Occipital lobe (tissue), 2 donors: ENCODE data around the gene GLRA1. TPM values are rescaled to one million over a fixed set of nuclear protein-coding genes. Genes with fewer than 3 reads are reported as not detected.
"Not testable (repeated sequence)": the region's sequence is repeated elsewhere in the genome, so short reads cannot be mapped to it uniquely, and the experiment has no call there.

Experiments
- DNase-seq: peaks from one replicate; lab custom pipeline; 2025; lab: John Stamatoyannopoulos, UW
- total RNA-seq: library from RNA; depleted of rRNA; stranded (reverse); fragments of >200 nt; gene quantifications from one replicate; pipeline ENCODE4 v1.2.3, GENCODE V29; 2014

Gene GLRA1
- total RNA-seq, 1 donor from 2014 or later, result 0.16 TPM

- DNase-seq, result no peak
Observed at GRCh38 chr5:151820271-151820670, 104.4 kb downstream of the GLRA1 start.

GRCh38 chr5:151819830-151820229 is 104.8 kb downstream of the GLRA1 start:
- no peak for DNase-seq

- no peak for DNase-seq
Observed at GRCh38 chr5:151815051-151815450, 109.6 kb downstream of the GLRA1 start.

GRCh38 chr5:151812757-151813309 is 111.8 kb downstream of the GLRA1 start:
- no peak for DNase-seq

- DNase-seq, result no peak
Observed at GRCh38 chr5:151811593-151812321, 112.9 kb downstream of the GLRA1 start.

- no peak for DNase-seq
Observed at GRCh38 chr5:151810897-151811296, 113.8 kb downstream of the GLRA1 start.

GRCh38 chr5:151810449-151810848 is 114.2 kb downstream of the GLRA1 start:
- no peak for DNase-seq

GRCh38 chr5:151808451-151809169 is 116.0 kb downstream of the GLRA1 start:
- DNase-seq, result no peak

GRCh38 chr5:151805414-151806223 is 119.0 kb downstream of the GLRA1 start:
- DNase-seq, result no peak

GRCh38 chr5:151800532-151800931 is 124.1 kb downstream of the GLRA1 start:
- no peak for DNase-seq

GRCh38 chr5:151799407-151799806 is 125.2 kb downstream of the GLRA1 start:
- no peak for DNase-seq

GRCh38 chr5:151798674-151799073 is 126.0 kb downstream of the GLRA1 start:
- DNase-seq, result no peak

- DNase-seq, result no peak
Observed at GRCh38 chr5:151795426-151795825, 129.2 kb downstream of the GLRA1 start.

GRCh38 chr5:151793358-151793757 is 131.3 kb downstream of the GLRA1 start:
- no peak for DNase-seq

- DNase-seq, result no peak
Observed at GRCh38 chr5:151787817-151788216, 136.8 kb downstream of the GLRA1 start.

- no peak for DNase-seq
Observed at GRCh38 chr5:151786468-151786867, 138.2 kb downstream of the GLRA1 start.

- no peak for DNase-seq
Observed at GRCh38 chr5:151784141-151784540, 140.5 kb downstream of the GLRA1 start.

GRCh38 chr5:151783664-151784063 is 141.0 kb downstream of the GLRA1 start:
- not testable (repeated sequence) for DNase-seq

- no peak for DNase-seq
Observed at GRCh38 chr5:151781201-151781600, 143.4 kb downstream of the GLRA1 start.

GRCh38 chr5:151780348-151780747 is 144.3 kb downstream of the GLRA1 start:
- DNase-seq, result no peak

GRCh38 chr5:151779531-151780125 is 145.0 kb downstream of the GLRA1 start:
- no peak for DNase-seq
